ENCODE measurements around the gene SYT14.

Gene SYT14

GRCh38 chr1:210214573-210215409, 276.8 kb downstream of the SYT14 start:
- DNase-seq = no peak

GRCh38 chr1:210217482-210217881, 279.5 kb downstream of the SYT14 start:
- no peak for DNase-seq

GRCh38 chr1:210218047-210218446, 280.0 kb downstream of the SYT14 start:
- no peak for DNase-seq

Measured in islet precursor cell (in vitro differentiated cells).